Activated naive CD8-positive, alpha-beta T cell treated with anti-CD3 and anti-CD28 coated beads for 36 hours (primary cell): ENCODE measurements around the gene OSBPL10. TPM values are rescaled to one million over a fixed set of nuclear protein-coding genes. Genes with fewer than 3 reads are reported as not detected.
"Not testable (repeated sequence)": the region's sequence is repeated elsewhere in the genome, so short reads cannot be mapped to it uniquely, and the experiment has no call there.

ENCODE experiments used
- DNase-seq: peaks from one replicate; pipeline ENCODE4 v3.0.0; 2021
- H3K27ac Mint-ChIP-seq: one replicate; pipeline ENCODE4 v1.8.0; 2022; ENCODE audit warnings: mild to moderate bottlenecking, moderate library complexity, mixed read lengths
- H3K27me3 Mint-ChIP-seq: one replicate; pipeline ENCODE4 v1.8.0; 2022; ENCODE audit warnings: mild to moderate bottlenecking, mixed read lengths
- H3K36me3 Mint-ChIP-seq: one replicate; pipeline ENCODE4 v1.8.0; 2021; ENCODE audit warnings: mild to moderate bottlenecking, mixed read lengths
- H3K4me1 Mint-ChIP-seq: one replicate; pipeline ENCODE4 v1.8.0; 2021; ENCODE audit warnings: mixed read lengths
- H3K4me3 Mint-ChIP-seq: one replicate; pipeline ENCODE4 v1.8.0; 2022; ENCODE audit warnings: mild to moderate bottlenecking, moderate library complexity, mixed read lengths
- H3K9me3 Mint-ChIP-seq: one replicate; pipeline ENCODE4 v1.8.0; 2022; ENCODE audit warnings: mixed read lengths
- total RNA-seq, 2 experiments: library from RNA; stranded (reverse); gene quantifications; one replicate each; pipeline ENCODE4 v1.2.3, GENCODE V29; 2021

OSBPL10 gene
- total RNA-seq, 2 experiments from 2014 or later, result 5.4 to 5.5 TPM

DNA sequence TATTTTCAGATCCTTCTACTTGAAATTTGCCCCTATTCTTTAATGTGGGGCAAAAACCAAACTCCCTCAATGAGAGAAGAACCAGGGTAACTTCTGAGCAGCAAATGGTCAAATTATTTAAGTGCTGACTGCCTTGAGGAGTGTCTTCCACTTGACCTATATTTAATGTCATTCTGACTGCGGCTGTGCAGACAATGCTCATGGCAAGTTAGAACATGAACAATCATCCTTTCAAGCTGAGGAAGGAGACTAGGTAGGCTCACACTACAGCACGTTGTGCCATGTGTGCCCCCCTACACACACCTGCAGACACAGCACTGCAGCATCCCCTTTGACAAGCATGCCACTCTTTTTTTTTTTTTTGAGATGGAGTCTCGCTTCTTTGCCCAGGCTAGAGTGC lies 98.2 kb downstream of the OSBPL10 start:
- Mint-ChIP-seq H3K27me3 (peaks cover 4% of the 10 kb centered on the region), H3K4me3 (no peak overlapping the region), H3K4me1 (no peaks in the 10 kb centered on the region), H3K27ac (no peak overlapping the region), H3K36me3 (no peaks in the 10 kb centered on the region), H3K9me3 (peaks cover 2% of the 10 kb centered on the region)
- no peak for DNase-seq

GRCh38 chr3:31882431-31882830 lies 98.6 kb downstream of the OSBPL10 start:
- Mint-ChIP-seq H3K4me1 (no peaks in the 10 kb centered on the region), H3K27ac (no peak overlapping the region), H3K36me3 (no peaks in the 10 kb centered on the region), H3K4me3 (no peak overlapping the region), H3K27me3 (peaks cover 4% of the 10 kb centered on the region), H3K9me3 (peaks cover 2% of the 10 kb centered on the region)
- no peak for DNase-seq

DNA sequence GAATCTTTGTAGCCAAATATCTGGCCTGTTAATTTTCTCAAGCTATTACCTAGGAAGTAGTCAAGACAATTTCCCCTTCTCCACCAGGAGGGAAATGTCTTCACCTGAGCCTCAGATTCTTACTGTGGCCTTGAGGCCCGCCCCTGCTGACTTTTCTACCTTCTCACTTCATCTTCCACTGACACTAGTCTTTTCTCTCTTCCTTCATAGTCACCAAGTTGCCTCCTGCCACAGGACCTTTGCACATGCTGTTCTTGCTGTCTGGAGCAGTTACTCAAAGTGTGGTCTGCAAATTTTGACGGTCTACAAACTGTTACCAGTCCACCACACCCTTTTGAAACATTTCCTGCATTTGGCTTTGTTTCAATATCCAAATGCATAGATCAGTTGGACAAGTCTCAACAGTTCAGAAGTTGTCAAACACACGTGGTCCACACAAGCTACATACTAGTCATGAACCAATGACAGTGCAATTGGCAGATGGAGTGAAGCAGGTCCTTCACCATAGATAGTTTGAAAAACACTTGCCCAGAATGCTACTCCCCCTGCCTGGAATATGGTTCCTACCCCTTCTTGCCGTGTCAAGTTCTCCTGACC lies 100.5 kb downstream of the OSBPL10 start:
- peaks cover 4% of the 10 kb centered on the region for H3K4me1 Mint-ChIP-seq

GRCh38 chr3:31880020-31880419 lies 101.0 kb downstream of the OSBPL10 start:
- Mint-ChIP-seq H3K9me3 (no peaks in the 10 kb centered on the region), H3K4me3 (no peak overlapping the region), H3K4me1 (peaks cover 4% of the 10 kb centered on the region), H3K36me3 (no peaks in the 10 kb centered on the region), H3K27me3 (no peaks in the 10 kb centered on the region), H3K27ac (no peak overlapping the region)
- no peak for DNase-seq

More for the DNA sequence above, 100.5 kb downstream of the OSBPL10 start:
- Mint-ChIP-seq H3K27me3 (no peaks in the 10 kb centered on the region), H3K27ac (no peak overlapping the region), H3K36me3 (no peaks in the 10 kb centered on the region), H3K9me3 (no peaks in the 10 kb centered on the region), H3K4me3 (no peak overlapping the region)
- no peak for DNase-seq

DNA sequence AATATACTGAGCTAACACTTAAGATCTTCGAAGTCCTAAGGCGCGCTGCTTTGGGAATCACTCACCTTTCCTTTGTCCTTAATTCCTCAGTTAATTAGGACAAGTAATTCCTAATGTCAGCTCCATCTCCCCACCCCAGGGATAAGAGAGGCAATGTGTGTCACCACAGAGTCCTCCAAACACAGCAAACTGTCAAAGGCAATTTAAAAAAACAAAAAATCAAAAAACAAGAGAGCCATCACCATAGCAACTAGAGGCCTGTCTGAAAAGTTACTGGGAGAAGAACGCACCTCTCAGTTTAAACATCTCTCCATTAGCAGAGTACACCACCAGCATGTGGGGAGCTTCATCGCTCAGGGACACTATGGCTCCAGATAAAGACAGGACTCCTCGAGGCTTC lies 101.7 kb downstream of the OSBPL10 start:
- no peaks in the 10 kb centered on the region for H3K36me3 Mint-ChIP-seq
- H3K4me1 Mint-ChIP-seq, result peaks cover 4% of the 10 kb centered on the region
- H3K4me3 Mint-ChIP-seq, result no peak overlapping the region
- H3K27ac Mint-ChIP-seq, result no peak overlapping the region
- no peak for DNase-seq
- H3K27me3 Mint-ChIP-seq, result no peaks in the 10 kb centered on the region
- no peaks in the 10 kb centered on the region for H3K9me3 Mint-ChIP-seq

DNA sequence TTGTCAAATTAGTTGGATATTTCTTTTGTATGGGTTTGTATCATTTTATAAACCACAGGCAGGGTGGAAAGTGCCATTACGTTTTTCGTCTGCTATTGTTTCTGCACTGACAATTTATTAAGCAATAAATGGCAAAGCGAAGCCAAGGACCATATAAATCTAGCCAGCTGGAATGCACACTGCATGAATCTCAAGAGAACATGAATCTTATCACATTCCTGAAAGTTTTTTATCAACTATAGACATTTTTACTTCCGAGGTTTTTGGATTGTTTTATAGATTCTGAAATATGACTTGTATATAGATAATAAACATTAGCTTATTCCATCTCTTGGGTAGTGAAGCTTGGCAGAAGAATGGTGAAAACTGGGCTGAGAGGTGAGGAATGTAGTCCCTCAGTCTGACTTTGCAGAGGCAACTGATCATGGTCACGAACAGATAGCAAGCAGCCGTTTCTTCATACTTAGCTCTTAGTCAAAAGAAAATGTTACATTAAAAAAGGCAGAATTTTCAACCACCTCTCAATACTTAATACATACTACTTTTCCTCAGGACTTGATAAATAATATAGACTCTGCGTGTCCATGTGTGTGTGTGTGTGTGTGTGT lies 102.7 kb downstream of the OSBPL10 start:
- Mint-ChIP-seq H3K36me3 (no peaks in the 10 kb centered on the region), H3K27ac (no peak overlapping the region), H3K4me1 (peaks cover 4% of the 10 kb centered on the region), H3K27me3 (no peaks in the 10 kb centered on the region), H3K9me3 (no peaks in the 10 kb centered on the region), H3K4me3 (no peak overlapping the region)
- DNase-seq, result no peak

DNA sequence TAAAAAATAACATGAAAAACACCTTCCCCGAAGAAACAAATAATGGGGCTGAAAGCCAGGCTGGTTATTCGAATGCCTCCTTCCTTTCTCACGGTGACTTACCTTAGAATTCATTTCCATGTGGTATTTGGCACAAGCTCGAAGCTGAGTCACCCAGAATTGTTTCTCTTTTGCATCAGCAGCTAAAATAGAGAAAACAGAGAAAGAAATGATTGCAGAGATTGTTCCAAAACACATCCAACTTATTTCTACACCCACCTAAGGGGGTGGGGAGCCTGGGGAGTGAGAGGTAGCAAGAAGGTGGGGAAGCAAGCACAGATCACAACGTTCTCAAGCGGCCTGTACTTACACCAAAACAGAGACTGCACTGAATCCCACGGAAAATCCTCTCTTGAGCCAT lies 104.7 kb downstream of the OSBPL10 start:
- H3K36me3 Mint-ChIP-seq, result no peaks in the 10 kb centered on the region
- H3K4me1 Mint-ChIP-seq, result peaks cover 4% of the 10 kb centered on the region
- no peaks in the 10 kb centered on the region for H3K27me3 Mint-ChIP-seq
- DNase-seq, result no peak
- no peak overlapping the region for H3K4me3 Mint-ChIP-seq
- H3K9me3 Mint-ChIP-seq, result no peaks in the 10 kb centered on the region
- no peak overlapping the region for H3K27ac Mint-ChIP-seq

DNA sequence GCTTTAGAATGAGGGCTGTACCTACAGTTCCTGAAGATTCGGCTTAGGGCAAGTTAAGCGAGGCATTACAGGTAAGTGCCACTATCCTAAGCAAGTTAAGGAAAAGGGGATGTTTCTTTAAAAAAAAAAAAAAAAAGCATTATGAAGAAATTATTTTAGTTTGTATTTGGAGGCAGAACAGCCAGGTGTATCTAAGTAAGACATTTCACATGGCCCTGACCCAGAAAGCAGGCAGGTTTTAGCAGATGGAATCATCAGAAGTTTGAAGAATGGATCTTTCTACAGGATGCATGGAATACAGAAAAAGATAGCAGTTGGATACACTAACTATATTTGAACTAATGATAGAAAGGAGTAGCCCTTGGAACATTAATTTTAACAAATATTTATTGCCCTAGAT lies 105.6 kb downstream of the OSBPL10 start:
- Mint-ChIP-seq H3K9me3 (no peaks in the 10 kb centered on the region), H3K27me3 (no peaks in the 10 kb centered on the region), H3K4me1 (peaks cover 4% of the 10 kb centered on the region), H3K4me3 (no peak overlapping the region), H3K27ac (no peak overlapping the region), H3K36me3 (no peaks in the 10 kb centered on the region)
- no peak for DNase-seq

DNA sequence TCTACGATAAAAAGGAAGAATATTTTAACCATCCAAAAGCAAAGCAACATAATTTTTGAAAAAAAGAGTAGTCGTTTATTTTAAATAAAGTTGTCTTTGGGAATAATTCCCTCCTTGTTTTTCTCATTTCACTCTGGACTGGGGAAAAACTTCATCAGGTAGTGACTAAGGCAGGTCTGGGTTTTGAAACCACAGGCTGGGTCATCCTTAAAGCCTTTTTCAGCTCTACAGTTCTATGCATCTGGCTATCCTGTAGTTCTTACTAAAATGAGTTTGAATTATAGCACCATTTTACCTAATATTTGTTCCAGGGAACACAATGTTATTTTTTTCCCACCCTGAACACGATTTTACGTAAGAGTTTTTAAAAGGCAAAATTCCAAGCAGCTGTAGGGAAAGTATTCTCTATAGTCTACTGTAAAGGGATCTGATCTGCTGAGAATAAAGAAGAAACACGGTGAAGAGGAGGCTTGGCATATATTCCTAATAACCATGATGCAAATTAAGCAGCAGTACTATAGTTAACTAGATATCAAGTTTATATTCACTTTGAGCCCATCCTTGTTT lies 107.7 kb downstream of the OSBPL10 start:
- DNase-seq, result no peak
- H3K27me3 Mint-ChIP-seq, result no peaks in the 10 kb centered on the region
- H3K9me3 Mint-ChIP-seq, result no peaks in the 10 kb centered on the region
- peaks cover 4% of the 10 kb centered on the region for H3K4me1 Mint-ChIP-seq
- H3K4me3 Mint-ChIP-seq, result no peak overlapping the region
- H3K36me3 Mint-ChIP-seq, result no peaks in the 10 kb centered on the region
- H3K27ac Mint-ChIP-seq, result no peak overlapping the region

GRCh38 chr3:31871939-31872507 lies 109.0 kb downstream of the OSBPL10 start:
- no peak for DNase-seq
- no peak overlapping the region for H3K27ac Mint-ChIP-seq
- H3K27me3 Mint-ChIP-seq, result no peaks in the 10 kb centered on the region
- no peaks in the 10 kb centered on the region for H3K9me3 Mint-ChIP-seq
- no peak overlapping the region for H3K4me3 Mint-ChIP-seq
- H3K4me1 Mint-ChIP-seq, result peaks cover 4% of the 10 kb centered on the region
- no peaks in the 10 kb centered on the region for H3K36me3 Mint-ChIP-seq

DNA sequence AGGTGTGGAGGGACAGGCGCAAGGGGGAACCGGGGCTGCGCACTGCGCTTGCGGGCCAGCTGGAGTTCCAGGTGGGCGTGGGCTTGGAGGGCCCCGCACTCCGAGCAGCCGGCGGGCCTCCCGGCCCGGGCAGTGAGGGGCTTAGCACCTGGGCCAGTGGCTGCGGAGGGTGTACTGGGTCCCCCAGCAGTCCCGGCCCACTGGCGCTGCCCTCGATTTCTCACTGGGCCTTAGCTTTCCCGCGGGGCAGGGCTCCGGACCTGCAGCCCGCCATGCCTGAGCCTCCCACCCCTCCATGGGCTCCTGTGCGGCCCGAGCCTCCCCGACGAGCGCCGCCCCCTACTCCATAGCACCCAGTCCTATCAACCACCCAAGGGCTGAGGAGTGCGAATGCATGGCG lies 111.0 kb downstream of the OSBPL10 start:
- not testable (repeated sequence) for H3K36me3 Mint-ChIP-seq, H3K27ac Mint-ChIP-seq, H3K9me3 Mint-ChIP-seq, H3K27me3 Mint-ChIP-seq, H3K4me1 Mint-ChIP-seq, H3K4me3 Mint-ChIP-seq, DNase-seq

DNA sequence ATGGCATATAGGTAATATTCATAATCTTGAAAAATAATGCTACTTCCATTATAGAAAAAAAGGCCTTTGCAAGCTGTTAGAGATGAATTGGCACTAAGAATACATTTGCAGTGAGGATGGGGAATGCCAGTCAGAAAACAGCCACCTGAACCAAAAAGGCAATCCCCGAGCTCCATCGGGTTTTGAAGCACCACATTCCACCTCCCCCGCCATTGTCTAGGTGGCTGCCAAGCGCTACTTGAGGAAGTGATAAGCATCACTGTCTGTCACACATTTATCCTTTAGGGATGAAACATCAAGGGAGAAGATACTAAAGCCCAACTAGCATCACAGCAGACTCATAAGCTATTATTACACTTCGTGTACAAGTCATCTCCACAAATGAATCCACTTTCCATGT lies 112.8 kb downstream of the OSBPL10 start:
- no peaks in the 10 kb centered on the region for H3K9me3 Mint-ChIP-seq
- H3K4me3 Mint-ChIP-seq, result no peak overlapping the region
- no peaks in the 10 kb centered on the region for H3K4me1 Mint-ChIP-seq
- H3K36me3 Mint-ChIP-seq, result no peaks in the 10 kb centered on the region
- no peaks in the 10 kb centered on the region for H3K27me3 Mint-ChIP-seq
- no peak overlapping the region for H3K27ac Mint-ChIP-seq
- no peak for DNase-seq

- H3K27me3 Mint-ChIP-seq, result no peaks in the 10 kb centered on the region
- H3K36me3 Mint-ChIP-seq, result no peaks in the 10 kb centered on the region
- H3K4me3 Mint-ChIP-seq, result no peak overlapping the region
- H3K4me1 Mint-ChIP-seq, result no peaks in the 10 kb centered on the region
- no peaks in the 10 kb centered on the region for H3K9me3 Mint-ChIP-seq
- no peak for DNase-seq
- H3K27ac Mint-ChIP-seq, result no peak overlapping the region
Observed at GRCh38 chr3:31862666-31863279, 118.3 kb downstream of the OSBPL10 start.

- Mint-ChIP-seq H3K9me3 (no peaks in the 10 kb centered on the region), H3K36me3 (no peaks in the 10 kb centered on the region), H3K4me3 (no peak overlapping the region), H3K27ac (no peak overlapping the region), H3K4me1 (no peaks in the 10 kb centered on the region), H3K27me3 (no peaks in the 10 kb centered on the region)
- no peak for DNase-seq
Observed at GRCh38 chr3:31861826-31862225, 119.2 kb downstream of the OSBPL10 start.

- not testable (repeated sequence) for H3K4me1 Mint-ChIP-seq, H3K9me3 Mint-ChIP-seq, DNase-seq, H3K36me3 Mint-ChIP-seq, H3K27me3 Mint-ChIP-seq, H3K27ac Mint-ChIP-seq, H3K4me3 Mint-ChIP-seq
Observed at GRCh38 chr3:31860642-31861041, 120.4 kb downstream of the OSBPL10 start.
